T1000 (cell line): ENCODE measurements around the gene ZP1.

ENCODE experiments used
- DNase-seq: peaks from one replicate; lab custom pipeline; 2025; ENCODE audit warnings: mixed read lengths; lab: John Stamatoyannopoulos, UW

ZP1 gene

GRCh38 chr11:60910281-60910687 lies 42.9 kb downstream of the ZP1 start:
- no peak for DNase-seq

- DNase-seq: no peak
These were observed 43.5 kb downstream of the ZP1 start for GRCh38 chr11:60910711-60911380.

GRCh38 chr11:60912223-60912850 lies 45.0 kb downstream of the ZP1 start:
- DNase-seq: no peak

GRCh38 chr11:60912851-60913528 lies 45.6 kb downstream of the ZP1 start:
- DNase-seq: no peak

- DNase-seq: peak; percentile 74
These were observed 46.7 kb downstream of the ZP1 start, which contains the start of gene TMEM109 for GRCh38 chr11:60913793-60914632. TSS of gene TMEM109 (plus strand) at chr11:60914158. CDS start at chr11:60919694, 5,536 bp downstream.

- DNase-seq: no peak
These were observed 47.4 kb downstream of the ZP1 start for GRCh38 chr11:60914633-60915247.

GRCh38 chr11:60915248-60915914 lies 48.0 kb downstream of the ZP1 start:
- DNase-seq: peak; percentile 35

- DNase-seq: no peak
These were observed 49.4 kb downstream of the ZP1 start for GRCh38 chr11:60916669-60917206.

GRCh38 chr11:60917267-60917666 lies 49.9 kb downstream of the ZP1 start:
- no peak for DNase-seq

- DNase-seq: no peak
These were observed 51.1 kb downstream of the ZP1 start for GRCh38 chr11:60918251-60918938.

- no peak for DNase-seq
These were observed 51.6 kb downstream of the ZP1 start for GRCh38 chr11:60918939-60919265.

GRCh38 chr11:60919320-60919719 lies 52.0 kb downstream of the ZP1 start:
- no peak for DNase-seq

GRCh38 chr11:60919956-60920355 lies 52.6 kb downstream of the ZP1 start:
- DNase-seq: no peak

GRCh38 chr11:60921259-60921658 lies 53.9 kb downstream of the ZP1 start:
- no peak for DNase-seq

GRCh38 chr11:60921777-60922335 lies 54.5 kb downstream of the ZP1 start:
- DNase-seq: no peak

GRCh38 chr11:60922906-60923305 lies 55.6 kb downstream of the ZP1 start:
- DNase-seq: no peak

GRCh38 chr11:60923326-60923725 lies 56.0 kb downstream of the ZP1 start:
- no peak for DNase-seq

GRCh38 chr11:60923800-60924109 lies 56.4 kb downstream of the ZP1 start:
- DNase-seq: no peak

- DNase-seq: peak; percentile 61
These were observed 57.0 kb downstream of the ZP1 start, which contains the start of gene TMEM132A for GRCh38 chr11:60924110-60924905. TSS of gene TMEM132A (plus strand) at chr11:60924460. CDS start at chr11:60924634, 174 bp downstream.
